Renal cortex interstitium (tissue), 11 donors: ENCODE data around the gene UNC5A. TPM values are rescaled to one million over a fixed set of nuclear protein-coding genes. Genes with fewer than 3 reads are reported as not detected.
A peak's percentile ranks its signal among the peaks of the same experiment; 100 is the strongest.

ENCODE experiments used
- DNase-seq, 11 donors: peaks; one replicate each; pipeline ENCODE4 v3.0.0-alpha.2; 2013; ENCODE audit warnings: low read depth in 9 of 11, low spot score in 4 of 11; ENCODE audit errors: extremely low read depth in 1 of 11
- polyA plus RNA-seq, 3 donors: library from polyadenylated mRNA; unstranded; fragments of 120-200 nt; gene quantifications; one replicate each; pipeline ENCODE4 v1.2.1, GENCODE V29; 2013; ENCODE audit not compliant: insufficient read length in 3 of 3

The UNC5A gene
- polyA plus RNA-seq, 3 donors: 0.09 to 0.42 (median 0.19) TPM

- no peak for DNase-seq
Observed at GRCh38 chr5:176797456-176798050, 12.8 kb upstream of the UNC5A start.

- DNase-seq: no peak
Observed at GRCh38 chr5:176798086-176798876, 12.1 kb upstream of the UNC5A start.

GRCh38 chr5:176798949-176799348 is 11.4 kb upstream of the UNC5A start:
- no peak for DNase-seq

GRCh38 chr5:176799488-176799887 is 10.9 kb upstream of the UNC5A start:
- DNase-seq: no peak

- no peak for DNase-seq
Observed at GRCh38 chr5:176800024-176800423, 10.3 kb upstream of the UNC5A start.

GRCh38 chr5:176802116-176802784 is 8.1 kb upstream of the UNC5A start:
- no peak for DNase-seq

- DNase-seq: no peak
Observed at GRCh38 chr5:176803068-176803942, 7.1 kb upstream of the UNC5A start.

- DNase-seq: peak in 8 of 11 donors; percentile 38 to 68 (median 56)
Observed at GRCh38 chr5:176803943-176804498, 6.3 kb upstream of the UNC5A start.

- DNase-seq: no peak
Observed at GRCh38 chr5:176806137-176806536, 4.2 kb upstream of the UNC5A start.

GRCh38 chr5:176809544-176810080 is 747 bp upstream of the UNC5A start:
- DNase-seq: no peak

- no peak for DNase-seq
Observed at GRCh38 chr5:176810687-176811501, 535 bp downstream of the UNC5A start.

GRCh38 chr5:176812269-176813259 is 2.2 kb downstream of the UNC5A start:
- DNase-seq: no peak

GRCh38 chr5:176813587-176814312 is 3.4 kb downstream of the UNC5A start:
- DNase-seq: no peak

GRCh38 chr5:176814313-176814685 is 3.9 kb downstream of the UNC5A start:
- DNase-seq: no peak

GRCh38 chr5:176814836-176815438 is 4.6 kb downstream of the UNC5A start:
- no peak for DNase-seq
